GM21390 (cell line): Measurements from ENCODE around the gene PDE4B.
"Not testable (repeated sequence)": the region's sequence is repeated elsewhere in the genome, so short reads cannot be mapped to it uniquely, and the experiment has no call there.

Experiments
- ATAC-seq: cut with Tn5 transposase; IDR thresholded peaks from one replicate; pipeline ENCODE4 v1.9.1; 2021; ENCODE audit not compliant: unreplicated experiment

PDE4B gene

DNA sequence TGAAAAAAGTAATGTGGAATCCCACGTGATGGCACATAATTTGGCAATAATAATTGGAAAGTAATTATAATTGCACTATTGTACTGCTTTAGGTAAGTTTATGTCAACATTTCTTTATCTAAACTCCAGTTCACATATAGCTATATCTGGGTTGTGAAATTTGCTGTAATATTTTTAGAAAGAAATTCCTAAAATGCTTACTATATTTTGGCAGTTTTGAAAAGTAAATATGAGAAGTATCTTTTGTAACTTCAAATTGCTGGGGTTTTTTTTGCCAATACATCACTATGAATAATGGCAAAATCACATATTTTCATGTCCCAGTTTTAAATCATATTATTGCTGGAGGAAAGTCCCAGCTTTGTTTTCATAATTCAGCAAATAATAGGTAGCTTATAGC lies 197.5 kb downstream of the PDE4B start:
- no peak for ATAC-seq

DNA sequence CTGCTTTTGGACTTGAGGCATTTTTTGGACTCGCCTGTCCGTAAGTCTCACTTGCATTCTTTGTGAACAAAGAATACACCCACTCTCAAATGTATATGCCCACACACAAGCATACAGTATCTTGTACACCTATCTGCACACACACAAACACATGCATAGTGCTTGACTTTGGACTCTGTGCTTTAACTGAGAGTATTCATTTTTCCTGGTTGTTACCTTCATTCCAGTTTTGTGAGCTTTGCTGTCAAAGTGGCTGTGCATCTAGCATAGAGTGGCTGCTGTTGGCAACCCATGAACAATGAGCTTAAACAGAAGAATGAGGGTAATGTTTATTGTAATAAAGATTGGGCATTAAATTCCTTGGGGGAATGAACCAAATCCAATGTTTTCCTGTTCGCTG lies 199.0 kb downstream of the PDE4B start:
- no peak for ATAC-seq

DNA sequence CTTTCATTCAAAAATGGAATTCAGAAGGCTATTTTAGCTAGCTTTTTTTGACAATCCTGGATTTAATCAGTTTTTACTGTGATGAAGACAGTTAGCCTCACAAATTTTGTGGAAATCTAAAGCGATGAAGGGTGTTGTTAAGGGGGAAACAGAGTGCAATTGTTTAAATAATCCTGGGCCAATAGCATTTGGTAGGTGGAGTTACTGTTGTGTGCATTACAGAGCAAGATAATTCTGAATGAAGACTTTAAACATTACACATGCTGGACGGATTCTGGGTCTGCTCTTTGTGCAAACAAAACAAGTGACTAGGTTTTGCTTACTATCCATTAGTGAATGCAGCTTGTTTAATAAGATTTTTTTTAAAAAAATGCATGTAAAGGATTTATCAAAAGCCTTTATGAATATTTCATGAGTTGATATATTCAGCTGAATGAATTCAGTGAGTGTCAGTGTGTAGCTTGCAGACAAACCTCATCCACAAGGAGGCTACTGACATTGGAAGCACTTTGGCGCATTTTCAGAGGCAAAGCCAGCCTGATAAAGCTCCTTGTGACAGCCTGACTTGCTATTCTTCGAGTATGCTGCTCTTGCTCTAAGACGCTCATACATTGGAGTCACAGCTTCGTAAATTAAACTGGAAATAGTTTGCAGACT lies 199.6 kb downstream of the PDE4B start:
- no peak for ATAC-seq

DNA sequence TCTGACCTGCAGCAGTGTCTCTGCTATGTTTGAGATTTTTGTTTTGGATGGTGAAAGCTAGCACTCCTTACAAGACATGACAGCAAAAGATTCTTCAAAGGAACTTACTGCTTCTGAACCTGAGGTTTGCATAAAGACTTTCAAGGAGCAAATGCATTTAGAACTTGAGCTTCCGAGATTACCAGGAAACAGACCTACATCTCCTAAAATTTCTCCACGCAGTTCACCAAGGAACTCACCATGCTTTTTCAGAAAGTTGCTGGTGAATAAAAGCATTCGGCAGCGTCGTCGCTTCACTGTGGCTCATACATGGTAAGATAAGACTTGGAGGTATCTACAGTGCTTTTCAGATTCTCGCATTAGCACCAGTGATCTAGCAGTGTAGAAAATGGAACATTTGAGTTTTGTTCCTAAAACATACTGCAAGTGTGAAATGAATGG lies 200.2 kb downstream of the PDE4B start:
- no peak for ATAC-seq

DNA sequence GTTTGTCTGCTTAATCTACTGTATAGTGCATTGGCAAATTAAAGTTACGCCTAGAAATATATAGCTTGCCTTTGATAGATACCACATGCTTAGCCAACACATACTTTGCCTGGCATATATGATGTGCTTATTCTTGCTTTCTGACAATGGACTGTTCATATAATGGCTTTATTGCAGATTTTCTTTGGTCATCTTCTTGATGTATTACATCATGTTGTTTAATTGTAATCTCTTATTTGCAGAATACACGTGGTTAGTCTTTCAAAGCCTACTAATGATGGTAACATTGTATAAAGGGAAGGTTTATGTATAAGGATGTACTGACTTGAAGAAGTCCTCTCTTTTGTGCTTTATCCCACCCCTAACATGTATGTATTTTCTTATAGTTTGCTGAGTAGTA lies 201.5 kb downstream of the PDE4B start:
- ATAC-seq: no peak

DNA sequence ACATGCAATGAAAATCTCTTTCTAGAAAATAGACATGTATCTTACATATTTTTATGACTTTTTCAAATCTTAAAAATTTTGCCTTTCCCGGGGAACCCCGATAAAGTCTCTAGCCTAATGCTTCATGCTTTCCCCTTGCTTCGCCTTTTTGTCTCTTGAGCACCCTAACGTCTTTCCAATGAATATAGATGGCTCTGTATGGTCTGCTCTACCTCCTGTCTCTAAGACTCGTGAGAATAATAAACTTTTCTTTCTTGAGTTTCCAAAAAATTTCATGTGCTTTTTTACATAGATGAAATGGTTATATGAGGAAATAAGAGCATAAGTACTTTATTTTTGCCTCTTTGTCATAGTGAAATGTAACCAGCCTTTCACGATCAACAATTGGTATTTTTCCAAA lies 202.6 kb downstream of the PDE4B start:
- no peak for ATAC-seq

DNA sequence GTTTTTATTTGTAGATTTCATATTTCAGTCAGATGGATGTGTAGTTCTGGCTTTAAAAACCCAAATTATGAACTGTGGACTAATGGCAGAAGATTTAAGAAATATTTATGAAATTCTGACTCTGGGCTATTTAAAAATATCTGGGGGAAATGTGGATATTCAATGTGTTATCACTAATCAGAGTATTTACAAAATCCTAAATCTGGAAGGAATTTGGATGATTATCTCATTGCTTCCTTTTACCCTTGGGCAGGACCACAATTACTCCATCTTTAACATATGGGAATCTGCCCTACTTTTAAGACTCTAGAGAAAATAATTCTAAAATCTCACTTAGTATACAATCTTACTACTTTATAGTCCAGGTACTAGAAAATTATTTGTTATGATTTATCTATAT lies 203.2 kb downstream of the PDE4B start:
- ATAC-seq: no peak

DNA sequence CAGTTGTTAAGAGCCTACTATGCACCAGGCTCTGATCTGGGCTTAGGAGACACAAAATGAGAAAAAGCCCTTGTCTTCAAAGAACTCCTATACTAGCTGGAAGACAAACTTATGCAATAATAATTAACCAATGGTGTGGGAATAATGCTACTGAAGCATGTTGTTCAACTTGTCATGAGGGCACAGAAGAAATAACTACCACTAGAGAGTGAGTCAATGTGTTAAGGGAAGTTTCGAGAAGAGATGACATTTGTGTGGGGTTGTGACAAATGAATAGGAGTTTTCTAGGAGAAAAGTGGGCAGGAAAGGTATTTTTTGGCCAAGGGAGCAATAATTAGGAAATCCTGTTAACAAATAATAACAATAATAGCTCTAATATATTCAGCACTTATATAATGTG lies 205.0 kb downstream of the PDE4B start:
- ATAC-seq: no peak

DNA sequence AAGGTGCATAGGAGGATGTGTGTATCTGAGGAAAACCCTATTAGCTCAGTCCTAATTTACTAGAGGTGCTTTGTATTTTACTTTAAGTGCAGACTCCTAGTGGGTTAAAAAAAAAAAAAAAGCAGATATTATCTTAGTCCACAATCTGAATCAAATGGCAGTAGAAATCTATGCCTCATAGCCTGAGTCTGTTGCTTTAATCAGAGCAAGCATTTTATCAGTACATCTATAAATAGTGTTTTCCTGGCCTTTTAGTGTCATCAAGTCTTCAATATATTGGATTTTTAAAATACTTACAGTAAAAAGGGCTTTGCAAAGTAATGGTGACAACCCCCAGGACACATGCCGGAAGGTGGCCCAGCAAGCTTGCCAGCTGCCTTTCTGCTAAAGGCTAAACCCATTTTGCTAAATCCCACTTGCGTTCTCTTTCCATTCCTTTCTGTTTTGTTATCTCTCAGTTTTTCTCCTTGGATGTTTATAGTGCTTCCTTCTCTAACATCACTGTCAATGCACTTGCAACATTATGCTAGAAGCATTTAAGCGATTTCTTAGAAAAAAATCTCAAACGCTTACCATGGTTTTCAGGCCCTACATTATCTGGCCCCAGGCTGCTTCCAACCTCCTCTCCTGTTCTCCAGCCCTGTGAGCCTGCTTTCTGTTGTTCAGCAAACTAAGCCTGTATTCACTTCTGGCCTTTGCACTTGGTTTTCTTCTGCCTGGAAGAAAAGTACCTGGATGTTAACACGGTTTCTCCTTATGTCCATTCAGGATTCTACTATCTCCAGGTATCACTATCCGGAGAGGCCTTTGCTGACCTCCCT lies 206.3 kb downstream of the PDE4B start:
- no peak for ATAC-seq

DNA sequence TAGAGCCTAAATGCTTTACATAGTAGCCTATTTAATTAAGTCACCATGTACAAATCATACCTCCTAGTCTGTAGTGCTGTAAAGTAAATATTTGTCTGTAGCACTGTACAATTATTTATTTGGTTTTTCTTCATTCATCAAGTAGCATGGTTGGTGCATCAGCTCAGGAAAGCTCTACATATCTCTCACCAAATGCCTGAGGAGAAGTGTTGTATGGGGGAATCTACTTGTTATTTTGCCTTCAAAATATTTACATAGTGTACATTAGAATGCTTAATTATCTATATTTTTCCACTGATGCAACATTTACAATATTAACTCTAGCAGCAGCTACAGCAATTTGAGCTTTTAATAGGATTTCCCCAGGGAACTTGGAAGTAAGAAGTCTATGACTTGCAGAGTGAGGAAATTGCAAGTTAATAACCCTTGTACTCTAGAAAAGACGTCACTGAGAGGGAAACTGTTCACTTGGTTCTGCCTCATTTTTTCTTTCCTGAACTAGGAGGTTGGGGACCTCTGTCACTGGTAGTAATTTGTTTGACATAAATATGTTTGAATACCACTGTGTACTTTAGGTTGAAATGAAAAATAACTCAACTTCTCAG lies 207.4 kb downstream of the PDE4B start:
- no peak for ATAC-seq

DNA sequence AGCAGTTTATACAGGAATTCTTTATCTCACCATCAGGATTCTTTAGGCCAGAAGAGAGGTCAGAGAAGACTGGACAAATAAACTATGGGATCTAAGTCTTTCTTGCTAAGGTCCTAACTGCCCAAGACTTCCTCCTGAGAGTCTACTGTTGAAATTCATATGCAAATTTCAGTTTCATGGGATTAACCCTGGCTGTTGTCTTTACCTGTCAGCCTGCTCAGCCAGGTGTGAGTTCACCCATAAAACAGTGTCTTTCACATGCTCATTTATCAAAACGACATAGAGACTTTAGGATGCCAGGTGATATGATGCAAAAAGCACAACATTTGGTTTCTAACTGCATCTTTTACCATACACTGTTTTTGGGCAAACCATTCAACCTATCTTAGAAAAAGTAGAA lies 211.0 kb downstream of the PDE4B start:
- no peak for ATAC-seq

DNA sequence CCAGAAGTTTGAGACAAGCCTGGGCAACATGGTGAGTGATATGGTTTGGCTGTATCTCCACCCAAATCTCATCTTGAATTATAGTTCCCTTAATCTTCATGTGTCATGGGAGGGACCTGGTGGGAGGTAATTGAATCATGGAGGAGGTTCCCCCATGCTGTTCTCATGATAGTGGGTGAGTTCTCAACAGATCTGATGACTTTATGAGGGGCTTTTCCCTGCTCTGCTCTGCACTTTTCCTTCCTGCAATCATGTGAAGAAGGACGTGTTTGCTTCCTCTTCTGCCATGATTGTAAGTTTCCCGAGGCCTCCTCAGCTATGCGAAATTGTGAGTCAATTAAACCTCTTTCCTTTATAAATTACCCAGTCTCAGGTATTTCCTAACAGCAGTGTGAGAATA lies 213.8 kb downstream of the PDE4B start:
- not testable (repeated sequence) for ATAC-seq

DNA sequence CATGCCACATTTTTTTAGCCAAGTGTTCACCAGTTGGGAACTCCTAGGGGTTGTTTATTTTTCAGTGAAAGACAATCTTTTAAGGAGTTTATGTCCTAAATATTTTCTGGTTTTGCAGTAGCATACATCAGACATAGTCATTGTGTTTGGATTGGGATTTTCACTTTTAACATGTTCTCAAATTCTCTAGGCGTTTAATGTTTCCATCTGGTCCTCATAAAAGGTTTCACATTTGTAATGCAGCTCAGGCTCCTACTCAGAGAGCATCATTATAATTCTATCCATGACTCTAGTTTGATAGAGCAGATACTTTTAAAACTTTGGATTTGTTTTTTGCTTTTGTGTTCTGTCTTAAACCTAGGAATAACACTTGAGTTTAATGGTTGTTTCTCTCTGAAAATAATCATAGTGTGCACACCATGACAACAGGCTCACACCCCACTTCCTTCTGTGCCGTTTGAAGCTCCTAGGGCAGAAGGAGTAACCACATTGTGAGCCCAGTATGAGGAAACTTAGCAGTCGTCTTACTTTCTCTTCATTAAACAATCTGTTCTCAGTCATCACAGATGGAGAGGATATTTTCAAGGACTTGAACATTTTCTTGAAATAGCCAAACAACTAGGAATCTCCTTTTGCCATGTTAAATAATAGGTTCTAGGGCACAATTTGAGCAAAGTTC lies 219.6 kb downstream of the PDE4B start:
- ATAC-seq: no peak

DNA sequence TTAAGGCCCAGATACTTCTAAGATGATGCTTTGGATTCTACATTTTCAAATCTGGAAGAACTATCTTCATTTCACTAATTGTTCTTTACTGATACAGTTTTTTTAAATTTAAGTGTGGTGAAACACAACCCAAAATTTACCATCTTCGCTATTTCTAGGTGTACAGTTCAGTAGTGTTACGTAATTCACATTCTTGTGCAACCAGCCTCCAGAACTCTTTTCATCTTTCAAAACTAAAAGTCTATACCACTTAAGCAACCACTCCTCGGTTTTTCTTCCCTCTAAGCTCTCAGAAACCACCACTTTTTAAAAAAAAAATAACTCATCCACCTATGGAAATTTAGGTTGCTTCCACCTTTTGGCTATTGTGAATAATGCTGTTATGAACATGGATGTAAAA lies 220.7 kb downstream of the PDE4B start:
- ATAC-seq: no peak

DNA sequence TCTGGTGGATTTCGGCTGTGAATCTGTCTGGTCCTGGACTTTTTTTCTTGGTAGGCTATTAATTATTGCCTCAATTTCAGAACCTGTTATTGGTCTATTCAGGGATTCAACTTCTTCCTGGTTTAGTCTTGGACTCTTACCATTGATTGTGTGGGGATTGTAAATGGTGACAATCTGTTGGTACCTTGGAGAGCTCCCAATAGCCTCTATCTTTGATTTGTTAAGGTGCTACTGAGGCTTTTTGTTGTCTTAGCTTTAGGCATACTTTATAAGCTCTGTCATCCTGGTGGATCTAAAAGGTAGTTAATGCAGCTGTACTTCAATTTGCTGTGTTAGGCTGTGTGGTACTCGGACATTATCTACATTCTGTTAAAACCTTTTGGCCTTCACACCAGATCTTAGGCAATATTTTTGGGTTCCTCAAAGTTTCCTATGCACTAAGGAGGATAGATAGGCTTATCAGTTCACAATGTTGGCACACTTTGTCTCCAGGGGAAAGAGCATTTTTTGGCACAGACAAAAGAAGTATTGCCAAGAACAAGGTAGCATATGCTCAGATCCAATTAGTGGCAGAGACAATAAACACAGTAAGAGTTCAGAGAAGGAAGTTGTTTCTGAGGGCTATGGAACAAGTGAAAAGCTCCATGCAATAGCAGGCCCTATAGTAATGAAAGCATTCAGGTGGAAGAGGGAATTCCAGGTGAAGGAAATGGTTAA lies 230.4 kb downstream of the PDE4B start:
- ATAC-seq: no peak

DNA sequence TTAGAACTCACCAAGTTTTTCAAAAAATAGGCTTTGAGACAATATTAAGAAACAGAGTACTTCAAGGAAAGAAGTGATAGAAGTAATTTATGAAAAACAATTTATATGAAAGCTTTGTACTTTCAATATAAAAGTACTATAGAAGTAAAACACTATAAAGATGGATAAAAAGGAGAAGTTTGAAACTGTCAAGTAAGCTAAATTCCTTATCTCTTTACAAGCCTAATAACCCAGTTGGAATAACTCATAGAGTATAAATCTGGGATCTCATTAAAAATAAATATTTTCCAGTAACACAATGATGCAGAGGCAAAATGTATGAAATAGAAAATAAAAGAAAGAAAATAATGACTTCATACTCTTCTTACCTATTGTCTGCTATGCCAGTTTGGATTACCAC lies 232.5 kb downstream of the PDE4B start:
- no peak for ATAC-seq

DNA sequence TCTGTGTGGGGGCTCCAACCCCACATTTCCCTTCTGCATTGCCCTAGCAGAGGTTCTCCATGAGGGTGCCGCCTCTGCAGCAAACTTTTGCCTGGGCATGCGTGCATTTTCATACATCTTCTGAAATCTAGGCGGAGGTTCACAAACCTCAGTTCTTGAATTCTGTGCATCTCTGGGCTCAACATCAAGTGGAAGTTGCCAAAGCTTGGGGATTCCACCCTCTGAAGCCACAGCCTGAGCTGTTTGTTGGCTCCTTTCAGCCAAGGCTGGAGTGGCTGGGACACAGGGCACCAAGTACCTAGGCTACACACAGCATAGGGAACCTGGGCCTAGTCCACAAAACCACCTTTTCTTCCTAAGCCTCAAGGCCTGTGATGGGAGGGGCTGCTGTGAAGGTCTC lies 235.3 kb downstream of the PDE4B start:
- ATAC-seq: no peak

DNA sequence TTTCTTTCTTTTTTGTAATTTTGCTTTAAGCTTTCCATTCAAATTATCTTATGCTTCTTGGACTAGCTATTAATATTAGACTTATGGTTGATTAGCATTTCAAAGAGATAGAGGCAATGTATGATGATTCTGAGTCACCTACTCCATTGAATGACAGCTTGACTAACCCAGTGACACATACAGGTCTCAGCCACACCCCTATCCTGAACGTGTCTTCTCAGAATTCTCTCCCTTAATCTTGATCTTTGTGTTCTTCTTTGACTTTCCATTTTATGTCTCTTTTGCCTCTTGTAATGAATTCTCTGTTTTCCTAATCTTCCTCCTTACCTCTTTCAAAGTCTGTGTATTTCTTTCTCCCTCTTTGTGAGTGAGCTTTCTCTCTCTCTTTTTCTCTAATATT lies 241.1 kb downstream of the PDE4B start:
- ATAC-seq: no peak

DNA sequence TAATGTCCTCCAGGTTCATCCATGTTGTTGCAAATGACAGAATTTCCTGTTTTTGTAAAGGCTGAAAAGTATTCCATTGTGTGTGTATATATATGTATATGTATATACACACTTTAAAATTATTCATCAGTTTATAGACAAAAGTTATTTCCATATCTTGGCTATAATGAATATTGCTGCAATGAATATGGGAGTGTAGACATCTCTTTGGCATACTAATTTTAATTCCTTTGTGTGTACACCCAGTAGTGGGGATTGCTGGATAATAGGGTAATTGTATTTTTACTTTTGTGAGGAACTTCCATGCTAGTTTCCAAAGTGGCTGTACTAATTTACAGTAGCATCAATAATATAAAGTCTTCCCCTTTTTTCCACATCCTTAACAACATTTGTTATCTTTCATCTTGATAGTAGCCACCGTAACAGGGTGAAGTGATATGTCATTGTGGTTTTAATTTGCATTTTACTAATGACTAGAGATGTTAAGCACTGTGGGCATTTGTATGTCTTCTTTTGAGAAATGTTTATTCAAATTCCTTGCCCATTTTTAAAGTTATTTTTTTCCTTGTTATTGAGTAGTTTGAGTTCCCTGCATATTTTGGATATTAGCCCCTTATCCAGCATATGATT lies 243.0 kb downstream of the PDE4B start:
- ATAC-seq: no peak

DNA sequence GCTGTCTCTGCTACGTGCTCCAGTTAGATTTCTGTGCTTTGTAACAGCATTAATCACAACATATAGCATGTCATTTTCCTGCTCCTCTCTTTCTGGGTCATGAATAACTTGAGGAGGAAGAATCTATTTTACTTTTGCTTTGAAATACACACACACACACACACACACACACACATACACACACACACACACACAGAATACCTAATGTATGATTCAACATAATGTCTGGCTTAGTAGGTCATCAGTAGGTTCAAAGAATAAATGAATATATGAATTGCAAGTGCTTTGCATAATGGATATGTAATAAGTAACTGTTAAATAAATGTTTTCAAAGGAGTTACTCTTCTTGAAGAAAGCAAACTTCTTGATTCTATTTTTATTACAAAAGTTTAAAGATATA lies 249.0 kb downstream of the PDE4B start:
- no peak for ATAC-seq

DNA sequence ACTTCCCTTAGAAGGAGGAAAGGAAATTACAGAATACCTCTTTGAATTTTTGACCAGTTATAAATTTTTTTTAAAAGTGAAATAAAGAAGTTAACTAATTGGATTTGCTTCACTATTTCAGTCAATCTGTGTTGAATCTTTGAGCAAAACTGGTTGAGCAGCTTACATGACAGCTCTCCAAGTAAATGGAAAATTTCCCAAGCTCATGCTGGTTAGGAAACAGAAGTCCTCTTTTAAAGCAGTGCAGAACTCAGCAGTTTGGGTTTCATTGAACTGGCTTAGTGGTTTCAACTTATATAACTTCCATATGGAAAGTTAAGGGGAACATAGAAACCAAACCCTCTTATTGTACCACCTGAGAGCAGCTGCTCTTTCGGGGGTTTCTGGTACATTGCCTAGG lies 250.5 kb downstream of the PDE4B start:
- no peak for ATAC-seq
